ENCODE results near the gene IFRD2. TPM values are rescaled to one million over a fixed set of nuclear protein-coding genes. Genes with fewer than 3 reads are reported as not detected.

IFRD2 gene
- total and polyA plus RNA-seq, 9 of the 15 experiments (the other 6 are each of a cell fraction or from before 2014, with no cell fraction given) = 30.5 to 115 (median 52.8) TPM

DNA sequence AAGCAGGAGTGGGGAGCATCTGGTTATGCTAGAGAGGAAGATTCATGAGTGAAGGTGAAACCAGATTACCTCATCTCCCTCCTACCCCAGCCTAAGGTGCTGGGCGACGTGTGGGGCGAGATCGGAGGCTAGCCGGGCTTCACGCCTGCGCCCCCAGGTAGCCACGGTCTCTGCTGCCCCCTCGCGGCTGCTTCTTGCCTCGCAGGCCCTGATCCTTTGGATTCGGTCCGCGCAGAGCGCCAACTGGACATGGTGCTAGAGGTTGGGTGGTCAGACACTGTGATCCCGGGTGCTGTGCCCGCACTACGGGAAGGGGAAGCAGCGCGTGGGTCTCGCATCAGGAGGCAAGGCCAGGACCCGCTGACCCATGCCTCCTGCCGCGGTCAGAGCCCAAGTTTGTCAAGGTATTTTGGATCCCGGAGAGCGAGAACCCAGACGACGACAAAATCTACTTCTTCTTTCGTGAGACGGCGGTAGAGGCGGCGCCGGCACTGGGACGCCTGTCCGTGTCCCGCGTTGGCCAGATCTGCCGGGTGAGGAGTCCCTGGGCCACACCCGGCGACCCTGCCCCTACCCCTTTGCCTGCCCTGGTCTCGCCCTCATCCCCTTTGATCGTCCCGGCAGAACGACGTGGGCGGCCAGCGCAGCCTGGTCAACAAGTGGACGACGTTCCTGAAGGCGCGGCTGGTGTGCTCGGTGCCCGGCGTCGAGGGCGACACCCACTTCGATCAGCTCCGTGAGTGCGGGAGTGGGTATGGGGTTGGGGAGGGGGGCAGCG lies 19.1 kb downstream of the IFRD2 start (continued):
- peak; percentile 82 for TF ChIP-seq ATF7 (IDR thresholded peaks at IDR 0.05)
- TF ChIP-seq ADNP (tag; IDR thresholded peaks at IDR 0.05) = no peak
- no peak for TF ChIP-seq NFE2 (IDR thresholded peaks at IDR 0.05; ENCODE audit: low read depth)
- TF ChIP-seq, protein P1, sequence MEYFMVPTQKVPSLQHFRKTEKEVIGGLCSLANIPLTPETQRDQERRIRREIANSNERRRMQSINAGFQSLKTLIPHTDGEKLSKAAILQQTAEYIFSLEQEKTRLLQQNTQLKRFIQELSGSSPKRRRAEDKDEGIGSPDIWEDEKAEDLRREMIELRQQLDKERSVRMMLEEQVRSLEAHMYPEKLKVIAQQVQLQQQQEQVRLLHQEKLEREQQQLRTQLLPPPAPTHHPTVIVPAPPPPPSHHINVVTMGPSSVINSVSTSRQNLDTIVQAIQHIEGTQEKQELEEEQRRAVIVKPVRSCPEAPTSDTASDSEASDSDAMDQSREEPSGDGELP (CRISPR knock-in tag; IDR thresholded peaks at IDR 0.05; ENCODE audit: borderline replicate concordance) = peak; percentile 57; the same call in 1 of the 2 replicates
- peak; percentile 37; the same call in 1 of the 2 replicates for TF ChIP-seq CBX5 (IDR thresholded peaks at IDR 0.05; ENCODE audit: borderline replicate concordance, low read depth)
- peak; percentile 65 to 72 for TF ChIP-seq NRF1 (conservative IDR thresholded peaks at IDR 0.05 in 1 of 2, IDR thresholded peaks at IDR 0.05 in 1 of 2)
- TF ChIP-seq, protein P2, sequence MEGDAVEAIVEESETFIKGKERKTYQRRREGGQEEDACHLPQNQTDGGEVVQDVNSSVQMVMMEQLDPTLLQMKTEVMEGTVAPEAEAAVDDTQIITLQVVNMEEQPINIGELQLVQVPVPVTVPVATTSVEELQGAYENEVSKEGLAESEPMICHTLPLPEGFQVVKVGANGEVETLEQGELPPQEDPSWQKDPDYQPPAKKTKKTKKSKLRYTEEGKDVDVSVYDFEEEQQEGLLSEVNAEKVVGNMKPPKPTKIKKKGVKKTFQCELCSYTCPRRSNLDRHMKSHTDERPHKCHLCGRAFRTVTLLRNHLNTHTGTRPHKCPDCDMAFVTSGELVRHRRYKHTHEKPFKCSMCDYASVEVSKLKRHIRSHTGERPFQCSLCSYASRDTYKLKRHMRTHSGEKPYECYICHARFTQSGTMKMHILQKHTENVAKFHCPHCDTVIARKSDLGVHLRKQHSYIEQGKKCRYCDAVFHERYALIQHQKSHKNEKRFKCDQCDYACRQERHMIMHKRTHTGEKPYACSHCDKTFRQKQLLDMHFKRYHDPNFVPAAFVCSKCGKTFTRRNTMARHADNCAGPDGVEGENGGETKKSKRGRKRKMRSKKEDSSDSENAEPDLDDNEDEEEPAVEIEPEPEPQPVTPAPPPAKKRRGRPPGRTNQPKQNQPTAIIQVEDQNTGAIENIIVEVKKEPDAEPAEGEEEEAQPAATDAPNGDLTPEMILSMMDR (IDR thresholded peaks at IDR 0.05 in 2 of 3, conservative IDR thresholded peaks at IDR 0.05 in 1 of 3; ENCODE audit: insufficient read depth in 2 of 3, low read depth in 1 of 3, low read length in 3 of 3) = peak; percentile 89 to 94 (median 94)
- peak; percentile 71; the same call in 1 of the 2 replicates for TF ChIP-seq GABPB1 (CRISPR knock-in tag; IDR thresholded peaks at IDR 0.05)
- TF ChIP-seq NCOA6 (IDR thresholded peaks at IDR 0.05) = peak; percentile 84
- no peak for TF ChIP-seq YBX1 (IDR thresholded peaks at IDR 0.05)
- TF ChIP-seq, protein P3, sequence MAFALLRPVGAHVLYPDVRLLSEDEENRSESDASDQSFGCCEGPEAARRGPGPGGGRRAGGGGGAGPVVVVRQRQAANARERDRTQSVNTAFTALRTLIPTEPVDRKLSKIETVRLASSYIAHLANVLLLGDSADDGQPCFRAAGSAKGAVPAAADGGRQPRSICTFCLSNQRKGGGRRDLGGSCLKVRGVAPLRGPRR (CRISPR knock-in tag; IDR thresholded peaks at IDR 0.05) = no peak
- TF ChIP-seq TOE1 (IDR thresholded peaks at IDR 0.05; ENCODE audit: borderline replicate concordance) = 0 out of 2 replicates have a peak, but pooled peaks have one; percentile 27
- TF ChIP-seq TOE1 (CRISPR knock-in tag; IDR thresholded peaks at IDR 0.05; ENCODE audit: borderline replicate concordance, low read depth) = no peak
- TF ChIP-seq BCOR (IDR thresholded peaks at IDR 0.05) = 0 out of 2 replicates have a peak, but pooled peaks have one; percentile 20
- TF ChIP-seq XRCC5 (IDR thresholded peaks at IDR 0.05; ENCODE audit: low read depth, low read length) = peak; percentile 79; the same call in 1 of the 2 replicates
- TF ChIP-seq, protein P4, sequence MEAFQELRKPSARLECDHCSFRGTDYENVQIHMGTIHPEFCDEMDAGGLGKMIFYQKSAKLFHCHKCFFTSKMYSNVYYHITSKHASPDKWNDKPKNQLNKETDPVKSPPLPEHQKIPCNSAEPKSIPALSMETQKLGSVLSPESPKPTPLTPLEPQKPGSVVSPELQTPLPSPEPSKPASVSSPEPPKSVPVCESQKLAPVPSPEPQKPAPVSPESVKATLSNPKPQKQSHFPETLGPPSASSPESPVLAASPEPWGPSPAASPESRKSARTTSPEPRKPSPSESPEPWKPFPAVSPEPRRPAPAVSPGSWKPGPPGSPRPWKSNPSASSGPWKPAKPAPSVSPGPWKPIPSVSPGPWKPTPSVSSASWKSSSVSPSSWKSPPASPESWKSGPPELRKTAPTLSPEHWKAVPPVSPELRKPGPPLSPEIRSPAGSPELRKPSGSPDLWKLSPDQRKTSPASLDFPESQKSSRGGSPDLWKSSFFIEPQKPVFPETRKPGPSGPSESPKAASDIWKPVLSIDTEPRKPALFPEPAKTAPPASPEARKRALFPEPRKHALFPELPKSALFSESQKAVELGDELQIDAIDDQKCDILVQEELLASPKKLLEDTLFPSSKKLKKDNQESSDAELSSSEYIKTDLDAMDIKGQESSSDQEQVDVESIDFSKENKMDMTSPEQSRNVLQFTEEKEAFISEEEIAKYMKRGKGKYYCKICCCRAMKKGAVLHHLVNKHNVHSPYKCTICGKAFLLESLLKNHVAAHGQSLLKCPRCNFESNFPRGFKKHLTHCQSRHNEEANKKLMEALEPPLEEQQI (IDR thresholded peaks at IDR 0.05) = no peak
- TF ChIP-seq ARID2 (IDR thresholded peaks at IDR 0.05) = peak; percentile 86
- peak; percentile 46 to 90; a peak in 3 of 4 replicates for TF ChIP-seq MAZ (CRISPR knock-in tag; conservative IDR thresholded peaks at IDR 0.05 in 1 of 2, IDR thresholded peaks at IDR 0.05 in 1 of 2)
- TF ChIP-seq, protein P5, sequence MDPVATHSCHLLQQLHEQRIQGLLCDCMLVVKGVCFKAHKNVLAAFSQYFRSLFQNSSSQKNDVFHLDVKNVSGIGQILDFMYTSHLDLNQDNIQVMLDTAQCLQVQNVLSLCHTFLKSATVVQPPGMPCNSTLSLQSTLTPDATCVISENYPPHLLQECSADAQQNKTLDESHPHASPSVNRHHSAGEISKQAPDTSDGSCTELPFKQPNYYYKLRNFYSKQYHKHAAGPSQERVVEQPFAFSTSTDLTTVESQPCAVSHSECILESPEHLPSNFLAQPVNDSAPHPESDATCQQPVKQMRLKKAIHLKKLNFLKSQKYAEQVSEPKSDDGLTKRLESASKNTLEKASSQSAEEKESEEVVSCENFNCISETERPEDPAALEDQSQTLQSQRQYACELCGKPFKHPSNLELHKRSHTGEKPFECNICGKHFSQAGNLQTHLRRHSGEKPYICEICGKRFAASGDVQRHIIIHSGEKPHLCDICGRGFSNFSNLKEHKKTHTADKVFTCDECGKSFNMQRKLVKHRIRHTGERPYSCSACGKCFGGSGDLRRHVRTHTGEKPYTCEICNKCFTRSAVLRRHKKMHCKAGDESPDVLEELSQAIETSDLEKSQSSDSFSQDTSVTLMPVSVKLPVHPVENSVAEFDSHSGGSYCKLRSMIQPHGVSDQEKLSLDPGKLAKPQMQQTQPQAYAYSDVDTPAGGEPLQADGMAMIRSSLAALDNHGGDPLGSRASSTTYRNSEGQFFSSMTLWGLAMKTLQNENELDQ (CRISPR knock-in tag; IDR thresholded peaks at IDR 0.05; ENCODE audit: borderline replicate concordance) = no peak
